T-helper 17 cell (primary cell): ENCODE results near the gene LSM3. TPM values are rescaled to one million over a fixed set of nuclear protein-coding genes. Genes with fewer than 3 reads are reported as not detected.
A peak's percentile ranks its signal among the peaks of the same experiment; 100 is the strongest.
"Not testable (repeated sequence)": the region's sequence is repeated elsewhere in the genome, so short reads cannot be mapped to it uniquely, and the experiment has no call there.

Experiments used
- ATAC-seq: fragments of 150-1000 bp; cut with Tn5 transposase; 2 replicates; pipeline ENCODE4 v1.10.0; 2021; ENCODE audit warnings: mild to moderate bottlenecking, moderate library complexity
- DNase-seq, 3 donors: peaks; one replicate each; pipeline versions ENCODE4 v3.0.0 to v3.0.0-alpha.2; 2020 to 2021
- H3K9me3 ChIP-seq: one replicate; pipeline ENCODE4 v1.7.0; 2013; ENCODE audit warnings: low read length, mild to moderate bottlenecking; ENCODE audit not compliant: control insufficient read depth, poor library complexity, severe bottlenecking
- H3K27ac Mint-ChIP-seq: one replicate; pipeline ENCODE4 v1.8.0; 2022; ENCODE audit warnings: mild to moderate bottlenecking, moderate library complexity, mixed read lengths
- H3K27me3 Mint-ChIP-seq: one replicate; pipeline ENCODE4 v1.8.0; 2022; ENCODE audit warnings: mixed read lengths
- H3K36me3 Mint-ChIP-seq: one replicate; pipeline ENCODE4 v1.8.0; 2022; ENCODE audit warnings: low read depth, mixed read lengths
- H3K4me1 Mint-ChIP-seq: one replicate; pipeline ENCODE4 v1.8.0; 2022; ENCODE audit warnings: mild to moderate bottlenecking, mixed read lengths
- H3K4me3 Mint-ChIP-seq: one replicate; pipeline ENCODE4 v1.8.0; 2022; ENCODE audit warnings: mild to moderate bottlenecking, moderate library complexity, mixed read lengths
- total RNA-seq, 4 donors: library from RNA in 2 of 4; stranded (reverse) in 2 of 4; gene quantifications; one replicate each; pipeline ENCODE4 v1.2.3 and lab custom pipeline; 2022 to 2026

The LSM3 gene
- total RNA-seq, 2 donors from 2014 or later, result 5.5 to 6.3 TPM

GRCh38 chr3:14213066-14213774, 34.6 kb downstream of the LSM3 start:
- Mint-ChIP-seq H3K27me3 (no peaks in the 10 kb centered on the region), H3K4me3 (no peak overlapping the region), H3K27ac (no peak overlapping the region), H3K4me1 (no peaks in the 10 kb centered on the region), H3K36me3 (peaks cover 2% of the 10 kb centered on the region)
- ATAC-seq, result no peak
- no peak for DNase-seq
- H3K9me3 ChIP-seq, result no peaks in the 10 kb centered on the region

- H3K36me3 Mint-ChIP-seq, result no peaks in the 10 kb centered on the region
- no peaks in the 10 kb centered on the region for H3K9me3 ChIP-seq
- no peak overlapping the region for H3K4me3 Mint-ChIP-seq
- no peak for DNase-seq
- no peaks in the 10 kb centered on the region for H3K4me1 Mint-ChIP-seq
- ATAC-seq, result no peak
- no peak overlapping the region for H3K27ac Mint-ChIP-seq
- no peaks in the 10 kb centered on the region for H3K27me3 Mint-ChIP-seq
Measured at GRCh38 chr3:14214764-14215163, 36.1 kb downstream of the LSM3 start.

- Mint-ChIP-seq H3K27ac (peak overlapping the region; percentile 6), H3K4me1 (no peaks in the 10 kb centered on the region), H3K27me3 (no peaks in the 10 kb centered on the region), H3K36me3 (no peaks in the 10 kb centered on the region), H3K4me3 (peak overlapping the region; percentile 46)
- no peaks in the 10 kb centered on the region for H3K9me3 ChIP-seq
- DNase-seq, result peak in 1 of 3 donors; percentile 26
- peak; percentile 80 for ATAC-seq
Measured at GRCh38 chr3:14216257-14217048, 37.8 kb downstream of the LSM3 start.

DNA sequence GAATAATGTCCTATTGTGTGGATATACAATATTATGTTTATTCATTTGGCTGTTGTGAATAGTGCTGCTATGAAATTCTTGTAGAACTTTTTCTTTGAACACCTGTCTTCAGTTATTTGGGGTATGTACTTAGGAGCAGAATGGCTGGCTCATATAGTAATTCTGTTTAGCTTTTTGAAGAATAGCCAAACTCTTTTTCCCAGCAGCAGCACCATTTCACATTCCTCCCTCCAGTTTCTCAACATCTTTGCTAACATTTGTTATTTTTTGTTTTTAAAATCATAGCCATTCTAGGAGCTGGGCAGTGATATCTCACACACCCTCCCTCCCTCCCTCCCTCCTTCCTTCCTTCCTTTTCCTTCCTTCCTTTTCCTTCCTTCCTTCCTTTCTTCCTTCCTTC, 39.7 kb downstream of the LSM3 start:
- no peaks in the 10 kb centered on the region for H3K36me3 Mint-ChIP-seq
- no peak for ATAC-seq
- H3K27ac Mint-ChIP-seq, result no peak overlapping the region
- DNase-seq, result no peak
- H3K27me3 Mint-ChIP-seq, result no peaks in the 10 kb centered on the region
- H3K4me1 Mint-ChIP-seq, result no peaks in the 10 kb centered on the region
- H3K4me3 Mint-ChIP-seq, result no peak overlapping the region
- no peaks in the 10 kb centered on the region for H3K9me3 ChIP-seq

DNA sequence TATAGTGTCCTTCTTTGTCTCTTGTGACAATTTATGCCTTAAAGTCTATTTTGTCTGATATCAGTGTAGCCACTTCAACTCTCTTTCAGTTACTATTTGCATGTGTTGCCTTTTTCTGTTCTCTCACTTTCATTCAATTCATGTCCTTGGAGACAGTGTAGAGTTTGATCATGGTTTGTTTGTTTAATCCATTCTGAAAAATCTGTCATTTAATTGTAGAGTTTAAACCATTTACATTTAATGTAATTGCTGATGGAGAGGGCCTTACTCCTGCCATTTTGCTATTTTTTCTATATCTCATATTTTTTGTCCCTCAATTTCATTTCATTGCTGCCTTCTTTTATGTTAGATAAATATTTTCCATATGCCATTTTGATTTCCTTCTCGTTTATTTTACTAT, 42.3 kb downstream of the LSM3 start:
- ATAC-seq (no peak), DNase-seq (no peak)
- H3K9me3 ChIP-seq, result no peaks in the 10 kb centered on the region
- peaks cover 15% of the 10 kb centered on the region for H3K27me3 Mint-ChIP-seq
- H3K4me3 Mint-ChIP-seq, result no peak overlapping the region
- H3K36me3 Mint-ChIP-seq, result no peaks in the 10 kb centered on the region
- no peaks in the 10 kb centered on the region for H3K4me1 Mint-ChIP-seq
- no peak overlapping the region for H3K27ac Mint-ChIP-seq

GRCh38 chr3:14221902-14222301, 43.3 kb downstream of the LSM3 start:
- Mint-ChIP-seq H3K4me1 (no peaks in the 10 kb centered on the region), H3K4me3 (no peak overlapping the region), H3K27me3 (peaks cover 25% of the 10 kb centered on the region), H3K36me3 (no peaks in the 10 kb centered on the region), H3K27ac (no peak overlapping the region)
- ATAC-seq (no peak), DNase-seq (no peak)
- no peaks in the 10 kb centered on the region for H3K9me3 ChIP-seq

- H3K9me3 ChIP-seq, result no peaks in the 10 kb centered on the region
- no peak for ATAC-seq
- H3K36me3 Mint-ChIP-seq, result no peaks in the 10 kb centered on the region
- no peak overlapping the region for H3K27ac Mint-ChIP-seq
- no peaks in the 10 kb centered on the region for H3K4me1 Mint-ChIP-seq
- peaks cover 29% of the 10 kb centered on the region for H3K27me3 Mint-ChIP-seq
- DNase-seq, result no peak
- no peak overlapping the region for H3K4me3 Mint-ChIP-seq
Measured at GRCh38 chr3:14222457-14222856, 43.8 kb downstream of the LSM3 start.

DNA sequence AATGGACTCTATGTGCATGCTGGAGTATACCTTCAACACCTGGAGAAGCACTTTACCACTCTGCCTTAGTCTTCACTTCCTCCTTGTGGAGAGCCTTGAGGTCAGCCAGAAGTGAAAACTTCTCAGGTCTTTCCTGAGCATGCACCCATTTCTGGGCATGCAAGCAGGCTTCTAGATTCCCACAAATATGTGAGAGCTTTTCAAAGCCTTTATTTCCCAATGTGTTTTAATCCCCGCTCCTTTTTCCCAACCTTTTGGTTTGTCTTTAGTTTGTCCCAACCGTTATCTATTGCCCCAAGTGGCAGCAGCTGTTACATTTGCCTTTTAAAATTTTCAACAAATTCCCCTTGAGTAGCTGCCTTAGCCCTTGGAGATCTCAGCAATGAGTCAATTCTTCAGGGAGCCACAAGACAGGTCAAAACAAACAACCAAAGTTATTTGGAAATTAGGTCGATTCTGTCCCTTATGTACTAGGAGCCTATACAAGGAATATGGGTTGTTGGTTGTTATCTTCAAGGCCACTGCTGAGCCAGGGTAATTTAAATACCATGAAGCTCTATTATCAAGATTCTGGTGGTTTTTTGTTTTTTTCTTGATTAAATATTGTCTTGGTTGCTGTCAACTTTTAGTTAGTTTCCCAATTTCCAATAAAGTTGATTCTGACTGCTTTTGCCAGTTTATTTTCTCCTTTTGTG, 44.4 kb downstream of the LSM3 start:
- ATAC-seq, result no peak
- Mint-ChIP-seq H3K4me3 (no peak overlapping the region), H3K27ac (no peak overlapping the region), H3K27me3 (peaks cover 35% of the 10 kb centered on the region), H3K36me3 (no peaks in the 10 kb centered on the region), H3K4me1 (no peaks in the 10 kb centered on the region)
- DNase-seq, result no peak
- no peaks in the 10 kb centered on the region for H3K9me3 ChIP-seq

GRCh38 chr3:14223595-14223994, 45.0 kb downstream of the LSM3 start:
- H3K9me3 ChIP-seq, result no peaks in the 10 kb centered on the region
- H3K4me1 Mint-ChIP-seq, result no peaks in the 10 kb centered on the region
- ATAC-seq, result no peak
- H3K27ac Mint-ChIP-seq, result no peak overlapping the region
- peaks cover 41% of the 10 kb centered on the region for H3K27me3 Mint-ChIP-seq
- H3K4me3 Mint-ChIP-seq, result no peak overlapping the region
- no peak for DNase-seq
- H3K36me3 Mint-ChIP-seq, result no peaks in the 10 kb centered on the region

GRCh38 chr3:14224895-14225294, 46.3 kb downstream of the LSM3 start:
- H3K9me3 ChIP-seq, result no peaks in the 10 kb centered on the region
- no peaks in the 10 kb centered on the region for H3K4me1 Mint-ChIP-seq
- no peak for DNase-seq
- no peak overlapping the region for H3K4me3 Mint-ChIP-seq
- no peaks in the 10 kb centered on the region for H3K36me3 Mint-ChIP-seq
- ATAC-seq, result no peak
- no peak overlapping the region for H3K27ac Mint-ChIP-seq
- peaks cover 41% of the 10 kb centered on the region for H3K27me3 Mint-ChIP-seq

DNA sequence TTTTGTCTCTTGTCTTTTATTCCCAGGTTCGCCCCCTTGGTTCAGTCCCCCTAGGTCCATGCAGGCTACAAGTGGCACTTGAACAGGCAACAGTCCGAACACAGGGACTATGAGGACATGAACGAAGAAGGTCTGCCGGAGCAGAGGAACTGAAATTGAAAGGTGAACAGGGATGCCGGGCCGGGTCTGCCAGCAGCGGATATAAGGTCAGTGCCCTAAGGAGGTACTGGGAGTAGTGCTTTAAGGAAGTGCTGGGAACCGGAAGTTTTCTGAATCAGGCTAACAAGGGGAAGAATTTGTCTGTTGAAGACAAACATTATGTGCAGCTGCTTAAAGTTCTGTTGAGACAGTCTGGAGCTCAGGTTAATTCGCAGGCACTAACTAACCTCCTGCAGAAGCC, 46.8 kb downstream of the LSM3 start:
- DNase-seq, result no peak
- no peaks in the 10 kb centered on the region for H3K36me3 Mint-ChIP-seq
- H3K4me3 Mint-ChIP-seq, result no peak overlapping the region
- no peaks in the 10 kb centered on the region for H3K9me3 ChIP-seq
- no peak overlapping the region for H3K27ac Mint-ChIP-seq
- H3K4me1 Mint-ChIP-seq, result no peaks in the 10 kb centered on the region
- no peak for ATAC-seq
- peaks cover 47% of the 10 kb centered on the region for H3K27me3 Mint-ChIP-seq

DNA sequence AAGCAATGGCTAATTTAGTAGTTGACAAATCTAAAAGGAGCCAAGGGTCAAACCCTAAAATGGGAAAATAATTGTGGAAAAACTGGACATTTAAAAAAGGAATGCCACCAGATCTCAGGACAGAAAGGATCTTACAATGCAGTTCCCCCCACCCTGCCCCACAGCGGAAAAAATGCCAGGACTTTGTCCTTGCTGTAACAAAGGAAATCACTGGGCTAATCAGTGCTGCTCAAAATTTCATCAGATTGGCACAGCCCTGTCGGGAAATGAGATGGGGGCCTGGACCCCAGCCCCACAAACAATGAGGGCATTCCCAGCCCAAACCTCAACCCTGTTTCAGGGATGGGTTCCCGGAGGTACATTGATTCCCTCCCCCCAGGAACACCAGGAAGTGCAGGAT, 47.7 kb downstream of the LSM3 start:
- not testable (repeated sequence) for ATAC-seq, H3K36me3 Mint-ChIP-seq, H3K27ac Mint-ChIP-seq, H3K4me1 Mint-ChIP-seq, H3K9me3 ChIP-seq, DNase-seq, H3K4me3 Mint-ChIP-seq
- peaks cover 56% of the 10 kb centered on the region for H3K27me3 Mint-ChIP-seq

DNA sequence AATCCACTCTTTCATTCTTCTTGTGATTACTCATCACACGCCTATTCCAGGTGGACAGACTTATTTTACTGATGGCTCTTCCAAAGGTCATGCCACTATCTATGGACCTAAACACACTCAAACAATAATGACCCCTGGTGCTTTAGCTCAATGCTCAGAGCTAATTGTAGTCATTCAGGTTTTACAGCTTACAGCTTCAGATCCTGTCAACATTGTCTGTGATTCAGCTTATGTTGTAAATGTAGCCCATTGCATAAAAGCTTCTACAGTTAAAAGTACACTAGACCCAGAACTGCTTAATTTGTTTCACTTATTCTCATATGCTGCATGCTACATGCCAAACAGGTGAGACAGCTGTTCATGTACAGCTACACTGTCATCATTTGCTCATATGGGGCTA, 49.2 kb downstream of the LSM3 start:
- H3K4me3 Mint-ChIP-seq, result no peak overlapping the region
- no peak overlapping the region for H3K27ac Mint-ChIP-seq
- peaks cover 7% of the 10 kb centered on the region for H3K36me3 Mint-ChIP-seq
- no peak for DNase-seq
- H3K9me3 ChIP-seq, result no peaks in the 10 kb centered on the region
- peaks cover 71% of the 10 kb centered on the region for H3K27me3 Mint-ChIP-seq
- ATAC-seq, result no peak
- no peaks in the 10 kb centered on the region for H3K4me1 Mint-ChIP-seq
